Vagina (tissue), 2 donors: Measurements from ENCODE around the gene PPAT.

Experiments
- POLR2A ChIP-seq, 2 donors: fragments of 450-650 bp; IDR thresholded peaks; one replicate each; pipeline ENCODE4 v1.6.1; 2017; ENCODE audit warnings: antibody characterized with exemption in 2 of 2, mild to moderate bottlenecking in 2 of 2, moderate library complexity in 2 of 2
- POLR2AphosphoS5 ChIP-seq, 2 donors: sonication (generic); formaldehyde crosslinking; IDR thresholded peaks; one replicate each; pipeline ENCODE4 v1.9.0; 2017; ENCODE audit warnings: antibody characterized with exemption in 2 of 2, mild to moderate bottlenecking in 2 of 2, low read depth in 1 of 2; ENCODE audit not compliant: insufficient read depth in 1 of 2
- TF ChIP-seq, protein P1 (sequence below), 3 experiments: fragments of 450-650 bp in 2 of 3; fragments of 200-600 bp in 1 of 3; sonication (generic) in 1 of 3; IDR thresholded peaks; one replicate each; pipeline ENCODE4 v1.5.1; 2017 to 2019; ENCODE audit warnings: antibody characterized with exemption in 3 of 3, mild to moderate bottlenecking in 2 of 3, moderate library complexity in 2 of 3

DNA sequence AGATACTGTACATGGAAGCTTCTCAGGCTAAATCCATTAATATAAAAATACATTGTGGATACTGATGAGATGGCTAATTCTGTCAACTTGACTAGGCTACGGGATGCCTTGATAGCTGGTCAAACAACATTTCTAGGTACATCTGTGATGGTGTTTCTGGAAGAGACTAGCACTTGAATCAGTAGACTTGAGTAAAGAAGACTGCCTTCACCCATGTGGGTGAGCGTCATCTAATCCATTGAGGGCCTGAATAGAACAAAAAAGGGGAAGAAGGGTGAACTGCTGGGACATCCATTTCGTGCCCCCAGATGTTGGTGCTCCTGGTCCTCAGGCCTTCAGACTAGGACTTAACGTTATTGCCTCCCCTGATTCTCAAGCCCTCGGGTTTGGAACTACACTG lies 28.3 kb upstream of the PPAT start:
- TF ChIP-seq POLR2AphosphoS5 (IDR thresholded peaks at IDR 0.05; ENCODE audit: insufficient read depth in 1 of 2, low read depth in 1 of 2) (no peak), POLR2A (IDR thresholded peaks at IDR 0.05) (no peak)
- TF ChIP-seq, protein P1, sequence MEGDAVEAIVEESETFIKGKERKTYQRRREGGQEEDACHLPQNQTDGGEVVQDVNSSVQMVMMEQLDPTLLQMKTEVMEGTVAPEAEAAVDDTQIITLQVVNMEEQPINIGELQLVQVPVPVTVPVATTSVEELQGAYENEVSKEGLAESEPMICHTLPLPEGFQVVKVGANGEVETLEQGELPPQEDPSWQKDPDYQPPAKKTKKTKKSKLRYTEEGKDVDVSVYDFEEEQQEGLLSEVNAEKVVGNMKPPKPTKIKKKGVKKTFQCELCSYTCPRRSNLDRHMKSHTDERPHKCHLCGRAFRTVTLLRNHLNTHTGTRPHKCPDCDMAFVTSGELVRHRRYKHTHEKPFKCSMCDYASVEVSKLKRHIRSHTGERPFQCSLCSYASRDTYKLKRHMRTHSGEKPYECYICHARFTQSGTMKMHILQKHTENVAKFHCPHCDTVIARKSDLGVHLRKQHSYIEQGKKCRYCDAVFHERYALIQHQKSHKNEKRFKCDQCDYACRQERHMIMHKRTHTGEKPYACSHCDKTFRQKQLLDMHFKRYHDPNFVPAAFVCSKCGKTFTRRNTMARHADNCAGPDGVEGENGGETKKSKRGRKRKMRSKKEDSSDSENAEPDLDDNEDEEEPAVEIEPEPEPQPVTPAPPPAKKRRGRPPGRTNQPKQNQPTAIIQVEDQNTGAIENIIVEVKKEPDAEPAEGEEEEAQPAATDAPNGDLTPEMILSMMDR (IDR thresholded peaks at IDR 0.05) = no peak
